ENCODE results near the gene ACO2.

The ACO2 gene

GRCh38 chr22:41526226-41526829 is 57.4 kb downstream of the ACO2 start:
- peaks cover 0 to 19% of the 10 kb centered on the region in 2 donors for H3K4me1 Mint-ChIP-seq (ENCODE audit: low read depth in 2 of 2)
- peaks cover 34% of the 10 kb centered on the region for H3K36me3 Mint-ChIP-seq (ENCODE audit: insufficient read depth)
- peak; percentile 4 for ATAC-seq (replicated peaks)
- no peak overlapping the region for H3K4me3 Mint-ChIP-seq
- no peaks in the 10 kb centered on the region for H3K9me3 Mint-ChIP-seq
- no peak for DNase-seq
- no peaks in the 10 kb centered on the region for H3K27me3 Mint-ChIP-seq
- H3K27ac Mint-ChIP-seq = peak overlapping the region; percentile 27 to 79

- H3K9me3 Mint-ChIP-seq = no peaks in the 10 kb centered on the region
- DNase-seq (peak; percentile 69 to 74 (median 69)), ATAC-seq (replicated peaks) (peak; percentile 75)
- H3K27me3 Mint-ChIP-seq = no peaks in the 10 kb centered on the region
- no peak overlapping the region for H3K4me3 Mint-ChIP-seq
- peaks cover 0 to 19% of the 10 kb centered on the region in 2 donors for H3K4me1 Mint-ChIP-seq (ENCODE audit: low read depth in 2 of 2)
- peaks cover 33% of the 10 kb centered on the region for H3K36me3 Mint-ChIP-seq (ENCODE audit: insufficient read depth)
- H3K27ac Mint-ChIP-seq = peak overlapping the region; percentile 79 to 81
These were observed 58.2 kb downstream of the ACO2 start for GRCh38 chr22:41526830-41527799.

GRCh38 chr22:41528132-41528766 is 59.3 kb downstream of the ACO2 start:
- Mint-ChIP-seq H3K9me3 (no peaks in the 10 kb centered on the region), H3K27me3 (no peaks in the 10 kb centered on the region), H3K36me3 (ENCODE audit: insufficient read depth) (peaks cover 33% of the 10 kb centered on the region), H3K4me1 (ENCODE audit: low read depth in 2 of 2) (peaks cover 0 to 19% of the 10 kb centered on the region in 2 donors), H3K27ac (peak overlapping the region; percentile 10 to 46), H3K4me3 (no peak overlapping the region)
- ATAC-seq (replicated peaks) = no peak
- DNase-seq = no peak

GRCh38 chr22:41528938-41529561 is 60.1 kb downstream of the ACO2 start:
- Mint-ChIP-seq H3K36me3 (ENCODE audit: insufficient read depth) (peaks cover 30% of the 10 kb centered on the region), H3K9me3 (no peaks in the 10 kb centered on the region), H3K27ac (peak overlapping the region; percentile 10 to 46), H3K4me3 (no peak overlapping the region), H3K27me3 (no peaks in the 10 kb centered on the region), H3K4me1 (ENCODE audit: low read depth in 2 of 2) (peaks cover 0 to 19% of the 10 kb centered on the region in 2 donors)
- DNase-seq (no peak), ATAC-seq (replicated peaks) (no peak)

GRCh38 chr22:41530890-41531714 is 62.2 kb downstream of the ACO2 start:
- H3K36me3 Mint-ChIP-seq (ENCODE audit: insufficient read depth) = peaks cover 36% of the 10 kb centered on the region
- H3K4me3 Mint-ChIP-seq = no peak overlapping the region
- H3K4me1 Mint-ChIP-seq (ENCODE audit: low read depth in 2 of 2) = peaks cover 0 to 7% of the 10 kb centered on the region in 2 donors
- H3K9me3 Mint-ChIP-seq = no peaks in the 10 kb centered on the region
- DNase-seq (no peak), ATAC-seq (replicated peaks) (no peak)
- H3K27me3 Mint-ChIP-seq = no peaks in the 10 kb centered on the region
- peak overlapping the region in 1 of 2 donors; percentile 79 for H3K27ac Mint-ChIP-seq

- no peak for DNase-seq
- no peaks in the 10 kb centered on the region for H3K9me3 Mint-ChIP-seq
- peak overlapping the region in 1 of 2 donors; percentile 79 for H3K27ac Mint-ChIP-seq
- ATAC-seq (replicated peaks) = no peak
- peaks cover 34% of the 10 kb centered on the region for H3K36me3 Mint-ChIP-seq (ENCODE audit: insufficient read depth)
- peaks cover 0 to 4% of the 10 kb centered on the region in 2 donors for H3K4me1 Mint-ChIP-seq (ENCODE audit: low read depth in 2 of 2)
- no peak overlapping the region for H3K4me3 Mint-ChIP-seq
- no peaks in the 10 kb centered on the region for H3K27me3 Mint-ChIP-seq
These were observed 63.0 kb downstream of the ACO2 start for GRCh38 chr22:41531715-41532477.

GRCh38 chr22:41532908-41533825 is 64.2 kb downstream of the ACO2 start:
- peak; percentile 58 to 63 (median 60) for DNase-seq
- no peak overlapping the region for H3K4me3 Mint-ChIP-seq

GRCh38 chr22:41534219-41534618 is 65.3 kb downstream of the ACO2 start:
- Mint-ChIP-seq H3K27ac (peak overlapping the region; percentile 60 to 80), H3K36me3 (ENCODE audit: insufficient read depth) (peaks cover 33% of the 10 kb centered on the region), H3K4me3 (no peak overlapping the region), H3K27me3 (no peaks in the 10 kb centered on the region), H3K4me1 (ENCODE audit: low read depth in 2 of 2) (peaks cover 0 to 2% of the 10 kb centered on the region in 2 donors), H3K9me3 (no peaks in the 10 kb centered on the region)
- no peak for DNase-seq
- no peak for ATAC-seq (replicated peaks)

More at GRCh38 chr22:41532908-41533825, 64.2 kb downstream of the ACO2 start:
- H3K36me3 Mint-ChIP-seq (ENCODE audit: insufficient read depth) = peaks cover 37% of the 10 kb centered on the region
- H3K4me1 Mint-ChIP-seq (ENCODE audit: low read depth in 2 of 2) = peaks cover 0 to 4% of the 10 kb centered on the region in 2 donors
- peak; percentile 85 for ATAC-seq (replicated peaks)
- no peaks in the 10 kb centered on the region for H3K9me3 Mint-ChIP-seq
- peak overlapping the region; percentile 60 to 80 for H3K27ac Mint-ChIP-seq
- H3K27me3 Mint-ChIP-seq = no peaks in the 10 kb centered on the region

GRCh38 chr22:41535244-41535643 is 66.3 kb downstream of the ACO2 start:
- Mint-ChIP-seq H3K9me3 (no peaks in the 10 kb centered on the region), H3K27ac (peak overlapping the region; percentile 16 to 31), H3K4me1 (ENCODE audit: low read depth in 2 of 2) (peaks cover 0 to 2% of the 10 kb centered on the region in 2 donors), H3K36me3 (ENCODE audit: insufficient read depth) (peaks cover 38% of the 10 kb centered on the region), H3K27me3 (no peaks in the 10 kb centered on the region), H3K4me3 (no peak overlapping the region)
- ATAC-seq (replicated peaks) (no peak), DNase-seq (no peak)

- H3K4me3 Mint-ChIP-seq = no peak overlapping the region
- no peak overlapping the region for H3K27ac Mint-ChIP-seq
- peaks cover 8 to 9% of the 10 kb centered on the region in 2 donors for H3K4me1 Mint-ChIP-seq (ENCODE audit: low read depth in 2 of 2)
- DNase-seq = no peak
- no peaks in the 10 kb centered on the region for H3K9me3 Mint-ChIP-seq
- H3K36me3 Mint-ChIP-seq (ENCODE audit: insufficient read depth) = peaks cover 39% of the 10 kb centered on the region
- H3K27me3 Mint-ChIP-seq = no peaks in the 10 kb centered on the region
- no peak for ATAC-seq (replicated peaks)
These were observed 68.3 kb downstream of the ACO2 start for GRCh38 chr22:41537203-41537602.

- H3K36me3 Mint-ChIP-seq (ENCODE audit: insufficient read depth) = peaks cover 41% of the 10 kb centered on the region
- H3K27me3 Mint-ChIP-seq = no peaks in the 10 kb centered on the region
- DNase-seq = no peak
- ATAC-seq (replicated peaks) = no peak
- no peaks in the 10 kb centered on the region for H3K9me3 Mint-ChIP-seq
- no peak overlapping the region for H3K27ac Mint-ChIP-seq
- no peak overlapping the region for H3K4me3 Mint-ChIP-seq
- H3K4me1 Mint-ChIP-seq (ENCODE audit: low read depth in 2 of 2) = peaks cover 17 to 19% of the 10 kb centered on the region in 2 donors
These were observed 69.7 kb downstream of the ACO2 start for GRCh38 chr22:41538583-41538982.

Data from effector memory CD8-positive, alpha-beta T cell (primary cell).